K562 (cell line): ENCODE results near the gene KNL1. TPM values are rescaled to one million over a fixed set of nuclear protein-coding genes. Genes with fewer than 3 reads are reported as not detected.

ENCODE experiments used
- CBX2 ChIP-seq: fragments of 200-600 bp; sonication (generic); IDR thresholded peaks from one replicate; pipeline ENCODE4 v1.6.1; 2012; ENCODE audit warnings: mild to moderate bottlenecking, low read length, inconsistent platforms; ENCODE audit not compliant: insufficient read depth, poor library complexity, severe bottlenecking
- CXXC5 ChIP-seq: fragments of 250-450 bp; sonication (Bioruptor Pico); IDR thresholded peaks from 2 replicates; pipeline ENCODE4 v1.8.0; 2022; ENCODE audit warnings: inconsistent platforms, mild to moderate bottlenecking, moderate library complexity
- E2F6 ChIP-seq, 2 experiments: IDR thresholded peaks; 2 replicates each; pipeline ENCODE4 v1.6.1; 2011; ENCODE audit warnings: borderline replicate concordance in 1 of 2, control low read depth in 1 of 2, low read depth in 1 of 2, low read length in 1 of 2, mild to moderate bottlenecking in 1 of 2, mixed read lengths in 1 of 2, moderate library complexity in 1 of 2; ENCODE audit not compliant: insufficient read depth in 1 of 2, insufficient read length in 1 of 2, poor library complexity in 1 of 2, severe bottlenecking in 1 of 2; ENCODE audit errors: extremely low read depth in 1 of 2
- EP300 ChIP-seq: IDR thresholded peaks from 2 replicates; pipeline ENCODE4 v1.6.1; 2012; ENCODE audit warnings: low read length, improper control_type of control experiment
- GTF2B ChIP-seq: IDR thresholded peaks from 2 replicates; pipeline ENCODE4 v1.6.1; 2011; ENCODE audit not compliant: insufficient read length; ENCODE audit errors: extremely low read depth
- MAZ ChIP-seq, 2 experiments: fragments of 450-650 bp in 1 of 2; sonication (generic) in 1 of 2; formaldehyde crosslinking; IDR thresholded peaks in 1 of 2; conservative IDR thresholded peaks in 1 of 2; 2 replicates each; pipeline versions ENCODE4 v1.4.0 to v1.5.0; 2020; ENCODE audit warnings: mild to moderate bottlenecking in 1 of 2, missing genetic modification reagents in 1 of 2
- NEUROD1 ChIP-seq: fragments of 150-350 bp; IDR thresholded peaks from 2 replicates; pipeline ENCODE4 v1.6.1; 2014; ENCODE audit warnings: borderline replicate concordance, low read length, low read depth; ENCODE audit not compliant: partially characterized antibody
- NR2C2 ChIP-seq, 2 experiments: fragments of 200-800 bp in 1 of 2; sonication (Bioruptor generic) in 1 of 2; sonication (generic) in 1 of 2; formaldehyde crosslinking in 1 of 2; IDR thresholded peaks; 2 replicates each; pipeline versions ENCODE4 v1.6.1 to v1.8.0; 2016 to 2022; ENCODE audit warnings: mild to moderate bottlenecking in 1 of 2, missing compliant biosample characterization in 1 of 2, missing genetic modification characterization in 1 of 2, missing genetic modification reagents in 1 of 2
- PKNOX1 ChIP-seq: fragments of 450-650 bp; IDR thresholded peaks from 2 replicates; pipeline ENCODE4 v1.6.1; 2016
- POLR2A ChIP-seq: fragments of 450-650 bp; conservative IDR thresholded peaks from 2 replicates; pipeline ENCODE4 v1.6.1; 2016
- RAD21 ChIP-seq, 2 experiments: fragments of 250-450 bp in 1 of 2; fragments of 450-650 bp in 1 of 2; sonication (Bioruptor Pico) in 1 of 2; formaldehyde crosslinking in 1 of 2; IDR thresholded peaks in 1 of 2; conservative IDR thresholded peaks in 1 of 2; 2 replicates each; pipeline versions ENCODE4 v1.4.0 to v1.8.0; 2020 to 2022; ENCODE audit warnings: mild to moderate bottlenecking in 2 of 2, moderate library complexity in 1 of 2
- RBFOX2 ChIP-seq: fragments of 200-400 bp; formaldehyde crosslinking; IDR thresholded peaks from 2 replicates; pipeline ENCODE4 v1.6.1; 2017; ENCODE audit warnings: low read depth, mild to moderate bottlenecking, low read length, moderate library complexity
- SMAD4 ChIP-seq: fragments of 250-450 bp; sonication (Bioruptor Pico); conservative IDR thresholded peaks from 2 replicates; pipeline ENCODE4 v1.8.0; 2021; ENCODE audit warnings: inconsistent platforms, mild to moderate bottlenecking, moderate library complexity
- SMARCE1 ChIP-seq: fragments of 450-650 bp; IDR thresholded peaks from 2 replicates; pipeline ENCODE4 v1.7.1; 2016; ENCODE audit warnings: mild to moderate bottlenecking
- SREBF1 ChIP-seq: fragments of 150-350 bp; IDR thresholded peaks from 2 replicates; pipeline ENCODE4 v1.6.1; 2014; ENCODE audit warnings: antibody characterized with exemption, low read depth, low read length, borderline replicate concordance
- SREBF2 ChIP-seq: sonication (generic); formaldehyde crosslinking; IDR thresholded peaks from 2 replicates; pipeline ENCODE4 v1.4.0; 2020; ENCODE audit warnings: mild to moderate bottlenecking, missing genetic modification reagents
- THAP7 ChIP-seq: fragments of 250-450 bp; sonication (Bioruptor Pico); IDR thresholded peaks from 2 replicates; pipeline ENCODE4 v1.5.0; 2021
- ZBTB1 ChIP-seq: sonication (generic); formaldehyde crosslinking; IDR thresholded peaks from 2 replicates; pipeline ENCODE4 v1.8.1; 2023; ENCODE audit warnings: missing genetic modification reagents, low read depth, mild to moderate bottlenecking, borderline replicate concordance
- ZBTB11 ChIP-seq, 3 experiments: fragments of 200-800 bp in 1 of 3; fragments of 250-450 bp in 1 of 3; fragments of 450-650 bp in 1 of 3; sonication (Bioruptor Pico) in 1 of 3; sonication (Bioruptor generic) in 1 of 3; formaldehyde crosslinking in 1 of 3; IDR thresholded peaks; 2 replicates each; pipeline versions ENCODE4 v1.6.1 to v1.8.0; 2016 to 2022; ENCODE audit warnings: mild to moderate bottlenecking in 2 of 3, missing genetic modification characterization in 2 of 3, missing compliant biosample characterization in 1 of 3, moderate library complexity in 1 of 3
- polyA plus RNA-seq, 8 experiments: library from polyadenylated mRNA; depleted of rRNA in 4 of 8; stranded (reverse) in 5 of 8; unstranded in 3 of 8; fragments of >200 nt; fragmentation: Nextera tagmentation in 2 of 8; fragmentation: Illumina TruSeq in 1 of 8; extraction: Ambion mirVana in 2 of 8; extraction: Trizol in 1 of 8; gene quantifications; 2 replicates each; pipeline versions ENCODE4 v1.2.1 to v1.2.3, GENCODE V29; 2011 to 2014; ENCODE audit warnings: inconsistent platforms in 1 of 8, missing spikeins in 1 of 8
- total RNA-seq, 7 experiments: library from RNA; depleted of rRNA in 6 of 7; stranded (reverse); fragments of >200 nt in 6 of 7; fragmentation: Illumina TruSeq in 2 of 7; extraction: Trizol in 2 of 7; gene quantifications; 2 replicates each; pipeline versions ENCODE4 v1.2.1 to v1.2.3, GENCODE V29; 2011 to 2021; ENCODE audit warnings: low replicate concordance in 1 of 7

KNL1 gene
- total and polyA plus RNA-seq, 9 of the 15 experiments (the other 6 are each of a cell fraction or from before 2014, with no cell fraction given), result 14.5 to 65.4 (median 34.6) TPM

- TF ChIP-seq GTF2B (no peak), EP300 (no peak), CBX2 (no peak), PKNOX1 (peak; percentile 36; the same call in 1 of the 2 replicates), CXXC5 (CRISPR knock-in tag) (peak; percentile 40; the same call in 1 of the 2 replicates), RAD21 (CRISPR knock-in tag; conservative IDR thresholded peaks at IDR 0.05 in 1 of 2, IDR thresholded peaks at IDR 0.05 in 1 of 2) (0 out of 4 replicates have a peak, but pooled peaks of 1 of the 2 experiments have one; percentile 9), SREBF1 (no peak), THAP7 (CRISPR knock-in tag) (0 out of 2 replicates have a peak, but pooled peaks have one; percentile 56), SREBF2 (no peak), ZBTB11 (CRISPR knock-in tag; IDR thresholded peaks at IDR 0.05) (peak in 1 of 3 experiments; percentile 91; a peak in 2 of 6 replicates), NEUROD1 (no peak), NR2C2 (CRISPR knock-in tag; IDR thresholded peaks at IDR 0.05) (no peak), NR2C2 (tag; IDR thresholded peaks at IDR 0.05) (peak; percentile 4; the same call in 1 of the 2 replicates), E2F6 (IDR thresholded peaks at IDR 0.05; ENCODE audit: borderline replicate concordance in 1 of 2, extremely low read depth in 1 of 2, insufficient read depth in 1 of 2, insufficient read length in 1 of 2, low read depth in 1 of 2, low read length in 1 of 2, poor library complexity in 1 of 2, severe bottlenecking in 1 of 2) (peak; percentile 7 to 18), RBFOX2 (peak; percentile 88), SMARCE1 (0 out of 2 replicates have a peak, but pooled peaks have one; percentile 41), POLR2A (peak; percentile 62; the same call in 1 of the 2 replicates), ZBTB1 (CRISPR knock-in tag) (no peak), SMAD4 (CRISPR knock-in tag) (no peak; the same call in 1 of the 2 replicates), MAZ (CRISPR knock-in tag; conservative IDR thresholded peaks at IDR 0.05 in 1 of 2, IDR thresholded peaks at IDR 0.05 in 1 of 2) (peak in 1 of 2 experiments; percentile 76; a peak in 1 of 4 replicates)
These were observed 384 bp downstream of the KNL1 start (continued) for GRCh38 chr15:40594429-40594836.
